ENCODE data around the gene VWDE.

The VWDE gene

GRCh38 chr7:12281038-12281437 is 122.6 kb downstream of the VWDE start:
- H3K27ac ChIP-seq: no peak overlapping the region
- no peak for TF ChIP-seq CTCF (conservative IDR thresholded peaks at IDR 0.05)

Measured in VCaP (cell line).